ENCODE data around the gene FBXW11. TPM values are rescaled to one million over a fixed set of nuclear protein-coding genes. Genes with fewer than 3 reads are reported as not detected.

Gene FBXW11
- total and polyA plus RNA-seq, 10 donors: 7.5 to 72.1 (median 54.7) TPM

DNA sequence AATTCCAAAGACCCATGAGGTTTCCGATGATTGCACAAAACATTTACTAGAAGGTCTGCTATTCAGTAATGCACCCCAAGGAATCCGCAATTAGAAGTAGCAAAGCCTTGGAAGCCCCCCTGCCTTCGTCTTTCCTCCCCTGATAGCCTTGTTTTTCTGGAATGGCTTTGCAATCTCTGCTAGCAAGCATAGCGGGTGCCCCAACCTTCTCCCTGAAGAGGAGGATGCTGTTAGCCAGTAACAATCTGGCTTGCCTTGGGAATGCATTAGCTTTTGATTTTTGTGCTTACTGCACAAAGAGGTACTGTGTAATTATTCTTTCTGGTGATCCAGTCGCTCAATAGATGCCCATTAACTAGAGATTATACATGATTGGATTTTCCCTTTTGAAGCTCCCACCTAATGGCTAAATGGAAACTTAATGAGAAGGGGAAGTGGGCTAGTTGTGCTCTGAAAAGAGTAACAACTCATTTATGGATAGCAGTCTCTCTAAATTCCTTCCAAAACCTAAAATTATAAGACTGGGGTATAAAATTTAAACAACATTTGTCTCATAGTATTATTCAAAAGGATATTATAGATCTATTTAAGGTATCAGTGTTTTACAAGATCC, 91.6 kb downstream of the FBXW11 start:
- intact Hi-C loops (cut with DNase I; ENCODE audit: low total_unique reads): loop anchor here (5.0 to 10.0 kb wide), 2 partner anchors 90 to 127 kb away; partner anchors contain the start of gene FBXW11
- TF ChIP-seq, protein P1, sequence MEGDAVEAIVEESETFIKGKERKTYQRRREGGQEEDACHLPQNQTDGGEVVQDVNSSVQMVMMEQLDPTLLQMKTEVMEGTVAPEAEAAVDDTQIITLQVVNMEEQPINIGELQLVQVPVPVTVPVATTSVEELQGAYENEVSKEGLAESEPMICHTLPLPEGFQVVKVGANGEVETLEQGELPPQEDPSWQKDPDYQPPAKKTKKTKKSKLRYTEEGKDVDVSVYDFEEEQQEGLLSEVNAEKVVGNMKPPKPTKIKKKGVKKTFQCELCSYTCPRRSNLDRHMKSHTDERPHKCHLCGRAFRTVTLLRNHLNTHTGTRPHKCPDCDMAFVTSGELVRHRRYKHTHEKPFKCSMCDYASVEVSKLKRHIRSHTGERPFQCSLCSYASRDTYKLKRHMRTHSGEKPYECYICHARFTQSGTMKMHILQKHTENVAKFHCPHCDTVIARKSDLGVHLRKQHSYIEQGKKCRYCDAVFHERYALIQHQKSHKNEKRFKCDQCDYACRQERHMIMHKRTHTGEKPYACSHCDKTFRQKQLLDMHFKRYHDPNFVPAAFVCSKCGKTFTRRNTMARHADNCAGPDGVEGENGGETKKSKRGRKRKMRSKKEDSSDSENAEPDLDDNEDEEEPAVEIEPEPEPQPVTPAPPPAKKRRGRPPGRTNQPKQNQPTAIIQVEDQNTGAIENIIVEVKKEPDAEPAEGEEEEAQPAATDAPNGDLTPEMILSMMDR (IDR thresholded peaks at IDR 0.05 in 8 of 11, conservative IDR thresholded peaks at IDR 0.05 in 3 of 11): no peak
- TF ChIP-seq POLR2AphosphoS5 (IDR thresholded peaks at IDR 0.05): no peak
- no peak for TF ChIP-seq POLR2A (IDR thresholded peaks at IDR 0.05)
- no peak for DNase-seq
- peaks cover 14 to 78% (median 38%) of the 10 kb centered on the region in 6 donors for H3K4me1 ChIP-seq
- no peaks in the 10 kb centered on the region for H3K27me3 ChIP-seq (replicated peaks in 1 of 7)
- H3K4me3 ChIP-seq: no peak overlapping the region
- no peak overlapping the region for H3K27ac ChIP-seq
- WGBS, 5 donors: 93 to 97% (median 94%) methylated on average over 5 of the region's 5 CpGs
- H3K36me3 ChIP-seq: peaks cover 0 to 10% (median 8%) of the 10 kb centered on the region in 6 donors
- H3K9me3 ChIP-seq: no peaks in the 10 kb centered on the region

DNA sequence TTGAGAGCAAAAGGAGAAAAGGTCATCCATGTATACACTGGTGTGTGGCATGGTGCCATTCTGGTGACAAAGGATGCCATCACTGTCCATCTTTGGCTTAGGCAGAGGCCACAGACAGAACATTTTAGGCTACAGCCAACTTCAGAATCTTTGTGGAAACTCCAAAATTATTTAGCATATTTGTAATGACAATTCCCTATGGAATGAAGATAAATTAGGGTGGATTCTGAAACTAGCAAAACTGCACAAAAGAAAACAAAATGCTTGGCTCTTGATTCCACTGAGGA, 92.5 kb downstream of the FBXW11 start:
- intact Hi-C loops (cut with DNase I; ENCODE audit: low total_unique reads): loop anchor here (5.0 to 10.0 kb wide), 2 partner anchors 91 to 128 kb away; partner anchors contain the start of gene FBXW11
- no peaks in the 10 kb centered on the region for H3K27me3 ChIP-seq (replicated peaks in 1 of 7)
- peaks cover 14 to 69% (median 35%) of the 10 kb centered on the region in 6 donors for H3K4me1 ChIP-seq

DNA sequence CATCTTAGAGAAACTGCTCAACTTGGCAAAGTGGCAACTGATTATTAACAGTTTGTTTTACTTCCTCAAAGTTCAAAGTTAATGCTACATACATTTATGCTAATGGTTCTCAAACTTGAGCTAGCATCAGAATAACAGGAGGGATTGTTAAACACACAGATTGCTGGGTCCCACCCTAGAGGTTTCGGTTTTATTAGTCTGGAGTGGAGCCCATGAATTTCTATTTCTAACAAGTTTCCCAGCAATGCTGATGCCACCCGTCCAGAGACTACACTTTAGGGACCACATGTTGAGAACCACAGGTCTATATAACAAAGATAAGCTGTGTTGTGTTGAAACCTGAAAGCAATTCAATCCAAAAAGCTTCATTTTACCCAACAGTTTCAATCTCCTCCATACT, 95.3 kb downstream of the FBXW11 start:
- Histone ChIP-seq H3K4me3 (no peak overlapping the region), H3K27me3 (replicated peaks in 1 of 7) (no peaks in the 10 kb centered on the region), H3K27ac (no peak overlapping the region), H3K9me3 (no peaks in the 10 kb centered on the region), H3K36me3 (peaks cover 0 to 29% (median 19%) of the 10 kb centered on the region in 6 donors), H3K4me1 (peaks cover 10 to 65% (median 37%) of the 10 kb centered on the region in 6 donors)
- DNase-seq: no peak
- intact Hi-C loops (cut with DNase I; ENCODE audit: low total_unique reads): loop anchor here (5.0 to 10.0 kb wide), 2 partner anchors 94 to 131 kb away; partner anchors contain the start of gene FBXW11
- TF ChIP-seq POLR2AphosphoS5 (IDR thresholded peaks at IDR 0.05) (no peak), POLR2A (IDR thresholded peaks at IDR 0.05) (no peak)
- TF ChIP-seq, protein P1 (IDR thresholded peaks at IDR 0.05 in 8 of 11, conservative IDR thresholded peaks at IDR 0.05 in 3 of 11): no peak
- 57 to 81% (median 76%) methylated on average over 2 of the region's 2 CpGs for WGBS, 5 donors

More for the DNA sequence above, 92.5 kb downstream of the FBXW11 start:
- Histone ChIP-seq H3K36me3 (peaks cover 0 to 19% (median 14%) of the 10 kb centered on the region in 6 donors), H3K9me3 (no peaks in the 10 kb centered on the region), H3K4me3 (no peak overlapping the region), H3K27ac (no peak overlapping the region)
- no peak for TF ChIP-seq POLR2A (IDR thresholded peaks at IDR 0.05)
- no peak for DNase-seq

DNA sequence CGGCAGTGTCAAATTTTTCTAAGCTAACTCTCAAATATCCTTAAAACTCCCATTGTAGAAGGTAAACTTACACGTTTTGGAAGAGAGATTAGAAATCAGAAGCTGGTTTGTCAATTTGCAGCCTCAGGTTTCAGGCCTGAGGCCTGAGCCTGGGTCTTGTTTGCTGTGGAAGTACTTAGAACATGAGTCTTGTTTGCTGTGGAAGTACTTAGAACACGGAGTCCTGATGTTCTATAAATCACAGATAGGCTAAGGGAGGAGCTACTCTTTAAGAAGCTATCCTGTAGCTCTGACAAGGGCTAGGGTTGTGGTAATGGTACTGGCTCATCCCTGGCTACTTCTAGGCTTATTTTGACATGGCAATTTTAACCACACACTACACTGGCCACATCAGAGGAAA, 97.8 kb downstream of the FBXW11 start:
- intact Hi-C loops (cut with DNase I; ENCODE audit: low total_unique reads): loop anchor here (5.0 to 10.0 kb wide), 2 partner anchors 284 to 491 kb away; partner anchors contain the start of gene FGF18
- Histone ChIP-seq H3K27me3 (replicated peaks in 1 of 7) (no peaks in the 10 kb centered on the region), H3K4me1 (peaks cover 13 to 71% (median 37%) of the 10 kb centered on the region in 6 donors), H3K27ac (no peak overlapping the region), H3K9me3 (no peaks in the 10 kb centered on the region), H3K36me3 (peaks cover 0 to 34% (median 19%) of the 10 kb centered on the region in 6 donors), H3K4me3 (no peak overlapping the region)
- 89 to 93% (median 92%) methylated on average over 3 of the region's 3 CpGs for WGBS, 5 donors
- no peak for DNase-seq
- TF ChIP-seq POLR2A (IDR thresholded peaks at IDR 0.05) (no peak), POLR2AphosphoS5 (IDR thresholded peaks at IDR 0.05) (no peak)
- TF ChIP-seq, protein P1 (IDR thresholded peaks at IDR 0.05 in 8 of 11, conservative IDR thresholded peaks at IDR 0.05 in 3 of 11): no peak

Measured in spleen (tissue), 11 donors.